Left lobe of liver (tissue), 2 donors: Measurements from ENCODE around the gene C8A. TPM values are rescaled to one million over a fixed set of nuclear protein-coding genes. Genes with fewer than 3 reads are reported as not detected.

Experiments
- ATAC-seq: fragments of 200-7000 bp; cut with Tn5 transposase; one replicate; pipeline ENCODE4 v1.9.1; 2020; ENCODE audit warnings: mild to moderate bottlenecking, moderate library complexity
- DNase-seq: peaks from one replicate; pipeline ENCODE4 v3.0.0-alpha.2; 2020; ENCODE audit warnings: low spot score
- total RNA-seq: library from RNA; stranded (reverse); gene quantifications from one replicate; pipeline ENCODE4 v1.2.1, GENCODE V29; 2021
- donor health status: DM: no; HTN: no; CAD: no; lungs with moderate emphysema.
- donor health status: DM: no; HTN: yes; CAD: no.

C8A gene
- total RNA-seq, 1 donor from 2014 or later, result 302 TPM

- ATAC-seq, result no peak
- no peak for DNase-seq
Observed at GRCh38 chr1:56880774-56881173, 26.2 kb downstream of the C8A start.

DNA sequence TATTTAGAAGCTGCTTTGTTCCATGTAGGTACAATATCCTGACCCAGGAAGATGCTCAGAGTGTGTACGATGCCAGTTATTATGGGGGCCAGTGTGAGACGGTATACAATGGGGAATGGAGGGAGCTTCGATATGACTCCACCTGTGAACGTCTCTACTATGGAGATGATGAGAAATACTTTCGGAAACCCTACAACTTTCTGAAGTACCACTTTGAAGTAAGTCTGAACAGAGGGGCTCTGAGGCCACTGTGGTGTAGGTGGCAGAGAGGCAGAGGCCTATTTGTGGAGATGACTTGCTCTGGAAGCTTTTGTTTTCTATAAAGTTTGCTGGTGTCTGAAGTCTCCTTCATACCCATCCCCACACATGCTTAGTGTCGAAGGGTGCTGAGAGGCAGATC, 26.8 kb downstream of the C8A start:
- DNase-seq, result no peak

DNA sequence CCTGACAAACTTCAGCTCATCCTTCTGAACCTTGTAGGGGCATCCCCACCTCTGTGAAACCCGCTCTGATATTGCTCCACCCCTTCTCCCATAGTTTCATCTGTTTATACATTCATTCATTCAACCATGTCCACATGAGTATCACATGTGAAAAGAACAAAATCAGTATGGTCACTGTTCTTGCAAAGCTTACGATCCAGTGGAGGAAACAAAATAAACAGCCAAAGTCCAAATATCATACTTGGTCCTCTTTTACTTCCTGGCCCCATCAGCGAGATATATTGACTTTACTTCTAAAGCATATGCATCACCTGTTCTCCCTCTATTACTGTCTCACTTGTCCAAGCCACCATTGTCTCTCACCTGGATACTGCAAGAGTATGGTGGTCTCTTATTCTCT, 35.6 kb downstream of the C8A start:
- DNase-seq (no peak), ATAC-seq (no peak)

More for the DNA sequence above, 26.8 kb downstream of the C8A start:
- ATAC-seq, result no peak

GRCh38 chr1:56894014-56894413, 39.4 kb downstream of the C8A start:
- DNase-seq (no peak), ATAC-seq (peak; percentile 62)

- peak; percentile 65 for DNase-seq
- peak; percentile 71 for ATAC-seq
Observed at GRCh38 chr1:56897150-56898004, 42.8 kb downstream of the C8A start.

- DNase-seq (no peak), ATAC-seq (peak; percentile 6)
Observed at GRCh38 chr1:56898005-56898373, 43.4 kb downstream of the C8A start.

GRCh38 chr1:56898879-56899278, 44.3 kb downstream of the C8A start:
- ATAC-seq (no peak), DNase-seq (no peak)

- ATAC-seq (no peak), DNase-seq (no peak)
Observed at GRCh38 chr1:56901716-56902115, 47.1 kb downstream of the C8A start.

GRCh38 chr1:56903778-56904177, 49.2 kb downstream of the C8A start:
- peak; percentile 52 for ATAC-seq
- no peak for DNase-seq

- DNase-seq, result no peak
- ATAC-seq, result no peak
Observed at GRCh38 chr1:56904663-56905397, 50.2 kb downstream of the C8A start.

DNA sequence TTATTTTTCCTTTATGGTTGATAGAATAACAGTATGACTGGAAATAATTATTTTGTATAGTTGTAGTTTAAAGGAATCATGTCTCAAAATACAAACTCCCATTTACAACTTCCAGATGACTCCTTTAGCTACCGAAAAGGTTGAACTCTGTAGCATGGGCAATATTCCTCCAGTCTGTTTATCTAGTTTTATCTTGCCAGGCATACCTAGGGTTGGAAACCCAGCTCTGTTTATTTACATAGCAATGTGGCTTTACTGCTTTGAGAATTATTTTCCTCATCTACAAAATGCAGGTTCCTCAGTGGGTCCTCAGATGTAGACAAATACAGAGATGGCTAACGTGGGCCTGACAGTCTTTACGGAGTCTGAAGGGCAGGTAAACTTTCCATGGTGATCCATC, 51.1 kb downstream of the C8A start:
- ATAC-seq (peak; percentile 45), DNase-seq (no peak)

GRCh38 chr1:56908619-56909221, 54.1 kb downstream of the C8A start:
- ATAC-seq, result peak; percentile 48
- peak; percentile 71 for DNase-seq

DNA sequence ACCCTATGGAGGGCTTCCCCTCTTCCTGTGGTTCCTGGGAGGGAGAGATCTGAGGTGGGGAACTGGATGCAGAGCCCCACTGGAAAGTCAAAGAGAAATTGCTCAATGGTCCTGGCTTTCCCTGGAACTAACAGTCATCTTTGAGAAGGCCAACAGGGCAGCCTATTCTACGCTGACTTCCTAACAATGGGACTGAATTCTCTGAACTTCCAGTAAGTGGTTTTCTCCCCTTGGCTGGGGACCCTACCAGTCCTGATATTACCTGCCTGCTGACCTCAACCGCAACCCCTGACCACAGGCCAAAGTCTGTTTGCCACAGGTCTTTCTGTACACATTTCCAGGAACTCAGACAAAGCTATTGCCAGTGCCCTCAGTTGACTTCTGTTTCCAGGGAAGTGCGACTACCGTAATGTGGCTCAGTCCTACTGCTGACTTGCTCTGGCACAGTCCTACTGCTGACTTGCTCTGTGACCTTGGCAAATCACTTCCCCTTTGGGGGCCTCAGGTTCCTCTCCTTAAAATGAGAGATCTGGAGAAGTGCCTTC, 55.9 kb downstream of the C8A start:
- DNase-seq (peak; percentile 96), ATAC-seq (peak; percentile 73)

- peak; percentile 50 for ATAC-seq
- DNase-seq, result peak; percentile 72
Observed at GRCh38 chr1:56911098-56911938, 56.7 kb downstream of the C8A start.

- no peak for DNase-seq
- ATAC-seq, result no peak
Observed at GRCh38 chr1:56912325-56912724, 57.7 kb downstream of the C8A start.

- DNase-seq (peak; percentile 71), ATAC-seq (peak; percentile 56)
Observed at GRCh38 chr1:56915960-56916359, 61.4 kb downstream of the C8A start.

DNA sequence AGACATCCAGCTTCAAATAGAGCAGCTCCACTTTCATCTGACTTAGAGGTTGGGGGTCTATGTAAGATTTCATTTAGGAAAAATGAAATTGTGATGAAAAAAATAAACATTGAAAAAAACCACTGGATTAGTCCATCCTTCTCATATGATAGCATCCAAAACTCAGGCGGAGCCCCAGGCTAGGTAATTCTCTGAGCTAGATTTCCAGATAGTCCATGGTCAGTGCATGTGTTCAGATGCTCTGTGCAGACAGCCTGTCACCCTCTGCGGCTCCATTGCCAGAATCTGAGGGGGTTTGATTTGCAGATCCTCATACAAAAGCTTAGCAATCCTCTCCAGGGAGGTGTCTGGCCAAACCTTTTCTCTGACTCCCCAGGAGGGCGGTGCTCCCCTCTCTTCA, 62.0 kb downstream of the C8A start:
- no peak for ATAC-seq

GRCh38 chr1:56917356-56917755, 62.8 kb downstream of the C8A start:
- no peak for ATAC-seq
- DNase-seq, result no peak

More for the DNA sequence above, 62.0 kb downstream of the C8A start:
- no peak for DNase-seq

DNA sequence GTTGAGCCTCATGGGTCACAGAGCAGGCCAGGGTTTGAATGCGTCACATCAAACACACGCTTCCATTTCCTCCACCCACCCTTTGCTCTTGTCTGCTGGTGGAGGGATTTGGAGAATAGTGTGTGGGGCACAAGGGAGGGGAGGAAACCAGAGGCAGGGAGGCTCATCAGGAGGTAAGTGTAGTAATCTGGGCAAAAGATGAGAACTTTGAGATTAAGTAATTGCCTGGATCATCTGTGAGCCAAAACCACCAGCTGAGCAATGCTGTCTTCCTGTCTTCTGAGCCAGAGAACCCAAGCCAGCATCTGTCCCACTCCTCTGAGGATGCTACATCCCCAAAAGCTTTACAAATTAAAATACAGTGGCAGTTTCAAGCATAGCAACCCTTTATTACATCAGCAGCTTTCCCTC, 66.0 kb downstream of the C8A start:
- no peak for DNase-seq

GRCh38 chr1:56921479-56921878, 66.9 kb downstream of the C8A start:
- DNase-seq (no peak), ATAC-seq (no peak)

More for the DNA sequence above, 66.0 kb downstream of the C8A start:
- ATAC-seq, result peak; percentile 43
